SK-N-MC (cell line): ENCODE data around the gene FOXP3.

Source experiments
- EZH2 ChIP-seq: fragments of 200-600 bp; sonication (generic); IDR thresholded peaks from one replicate; pipeline ENCODE4 v1.6.1; 2017; ENCODE audit warnings: antibody characterized with exemption
- FOXP2 ChIP-seq: optimal IDR thresholded peaks from 2 replicates; pipeline ENCODE3; 2011; ENCODE audit warnings: mild to moderate bottlenecking, moderate library complexity; ENCODE audit not compliant: insufficient read depth; ENCODE audit errors: extremely low read length, control extremely low read depth
- POLR2AphosphoS5 ChIP-seq: IDR thresholded peaks from 2 replicates; pipeline ENCODE4 v1.6.1; 2012; ENCODE audit warnings: mild to moderate bottlenecking, low read depth, low read length, borderline replicate concordance

DNA sequence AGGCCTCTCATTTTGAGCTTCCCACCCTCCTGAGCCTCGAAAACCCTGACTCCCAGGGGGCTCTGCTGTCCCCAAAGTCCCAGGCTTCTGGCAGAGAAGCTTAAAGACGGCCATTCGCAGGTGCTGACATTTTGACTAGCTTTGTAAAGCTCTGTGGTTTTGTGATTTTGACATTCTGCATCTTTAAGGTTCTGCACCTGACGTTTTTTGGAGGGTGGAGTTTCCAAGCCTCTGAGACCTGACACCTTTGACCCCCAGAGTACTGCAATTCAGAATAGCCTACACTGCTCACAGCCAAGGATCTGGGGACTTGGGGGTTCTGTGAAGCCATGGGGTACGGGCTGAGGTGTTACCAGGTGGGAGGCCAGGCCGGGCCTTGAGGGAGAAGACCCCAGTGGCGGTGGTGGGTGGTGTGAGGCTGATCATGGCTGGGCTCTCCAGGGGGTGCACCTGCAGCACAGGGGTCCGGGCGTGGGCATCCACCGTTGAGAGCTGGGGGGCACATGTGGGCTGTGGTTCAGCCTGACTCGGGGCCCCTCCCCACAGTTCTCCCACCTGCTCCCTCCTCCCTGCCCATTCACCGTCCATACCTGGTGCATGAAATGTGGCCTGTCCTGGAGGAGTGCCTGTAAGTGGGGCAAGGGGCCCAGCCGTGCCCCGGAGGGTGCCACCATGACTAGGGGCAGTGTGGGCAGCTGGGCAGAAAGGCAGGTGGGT lies 7.3 kb downstream of the FOXP3 start:
- TF ChIP-seq EZH2, result no peak
- TF ChIP-seq POLR2AphosphoS5, result no peak
- TF ChIP-seq FOXP2, result no peak
